Transverse colon (tissue), 4 donors: ENCODE data around the gene MAPK4. TPM values are rescaled to one million over a fixed set of nuclear protein-coding genes. Genes with fewer than 3 reads are reported as not detected.

Experiments used
- DNase-seq: peaks from one replicate; pipeline ENCODE4 v3.0.0-alpha.2; 2019
- H3K27ac ChIP-seq, 4 donors: fragments of 200-600 bp; sonication (generic); 2 replicates each; pipeline ENCODE4 v1.5.1; 2016 to 2018; ENCODE audit warnings: inconsistent platforms in 4 of 4
- H3K27me3 ChIP-seq: fragments of 200-600 bp; sonication (generic); 2 replicates; pipeline ENCODE4 v1.5.1; 2017; ENCODE audit warnings: inconsistent platforms
- H3K36me3 ChIP-seq, 4 donors: fragments of 200-600 bp; sonication (generic); 2 replicates each; pipeline ENCODE4 v1.5.1; 2017 to 2019; ENCODE audit warnings: inconsistent platforms in 4 of 4
- H3K4me1 ChIP-seq, 4 donors: fragments of 200-600 bp; sonication (generic); 2 replicates each; pipeline ENCODE4 v1.5.1; 2017 to 2020; ENCODE audit warnings: inconsistent platforms in 4 of 4
- H3K4me3 ChIP-seq, 4 donors: fragments of 200-600 bp; sonication (generic); 1 replicate in 1 of 4; 2 replicates in 3 of 4; pipeline versions ENCODE4 v1.5.1 to v1.6.1; 2017 to 2019; ENCODE audit warnings: inconsistent platforms in 4 of 4
- H3K9me3 ChIP-seq, 2 donors: fragments of 200-600 bp; sonication (generic); 2 replicates each; pipeline ENCODE4 v1.5.1; 2017 to 2019; ENCODE audit warnings: inconsistent platforms in 2 of 2
- EP300 ChIP-seq: sonication (generic); formaldehyde crosslinking; IDR thresholded peaks from one replicate; pipeline ENCODE4 v1.6.1; 2017; ENCODE audit warnings: antibody characterized with exemption, low read depth
- POLR2A ChIP-seq: fragments of 450-650 bp; IDR thresholded peaks from one replicate; pipeline ENCODE4 v1.6.1; 2016; ENCODE audit warnings: antibody characterized with exemption, mild to moderate bottlenecking, moderate library complexity
- POLR2AphosphoS5 ChIP-seq, 3 donors: sonication (generic); formaldehyde crosslinking; IDR thresholded peaks; one replicate each; pipeline ENCODE4 v1.6.1; 2016; ENCODE audit warnings: antibody characterized with exemption in 3 of 3
- WGBS, 2 donors: methylation state at CpG; one replicate each; pipeline ENCODE4 v1.1.5; 2018; ENCODE audit warnings: low coverage in 1 of 2; 5-methylcytosine and 5-hydroxymethylcytosine counted together
- in situ Hi-C, 4 donors: fragments of 200-750 bp; cut with MboI; loops; one replicate each; pipeline versions ENCODE4 v1.15.0 to v1.15.1; 2017; ENCODE audit warnings: low sequenced_read_pairs in 3 of 4, low pct_ligation_motif_present in 1 of 4, low pct_unique_long_range_greater_than_20kb in 1 of 4
- intact Hi-C: fragments of 100-400 bp; cut with DNase I; formaldehyde crosslinking; loops from one replicate; pipeline ENCODE4 v1.15.1; 2023; ENCODE audit warnings: low total_unique reads
- total RNA-seq, 4 donors: library from RNA; depleted of rRNA; stranded (reverse); fragments of >200 nt; gene quantifications; one replicate each; pipeline ENCODE4 v1.1.0, GENCODE V29; 2016
- TF ChIP-seq, protein P1 (sequence below), 5 experiments: fragments of 200-600 bp in 3 of 5; fragments of 450-650 bp in 2 of 5; sonication (generic) in 3 of 5; IDR thresholded peaks; 1 replicate in 2 of 5; 2 replicates in 3 of 5; pipeline ENCODE4 v1.5.1; 2016 to 2017; ENCODE audit warnings: antibody characterized with exemption in 5 of 5, inconsistent platforms in 3 of 5, mild to moderate bottlenecking in 2 of 5, moderate library complexity in 1 of 5

MAPK4 gene
- total RNA-seq, 4 donors from 2014 or later = 1.6 to 20.1 (median 5.7) TPM

DNA sequence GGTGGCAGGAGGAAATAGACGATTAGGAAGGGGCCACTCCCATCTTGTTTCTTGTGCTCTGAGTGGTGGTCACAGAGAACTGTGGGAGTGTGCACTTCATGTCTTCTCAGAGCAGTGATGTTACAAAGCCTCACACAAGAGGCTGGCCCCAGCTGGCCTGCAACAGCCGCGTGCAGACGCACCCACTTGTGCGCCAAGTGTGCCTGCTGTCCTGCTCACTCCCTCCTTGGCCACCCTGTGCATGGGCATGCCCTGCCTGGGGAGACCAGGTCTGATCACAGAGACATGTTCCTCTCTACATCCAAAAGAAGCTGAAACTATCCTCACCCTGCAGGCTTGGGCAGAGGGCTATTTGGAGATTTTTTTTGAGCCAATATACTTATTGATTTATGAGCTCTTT, 151.5 kb downstream of the MAPK4 start:
- TF ChIP-seq POLR2A (no peak), EP300 (no peak), POLR2AphosphoS5 (IDR thresholded peaks at IDR 0.05) (no peak)
- TF ChIP-seq, protein P1, sequence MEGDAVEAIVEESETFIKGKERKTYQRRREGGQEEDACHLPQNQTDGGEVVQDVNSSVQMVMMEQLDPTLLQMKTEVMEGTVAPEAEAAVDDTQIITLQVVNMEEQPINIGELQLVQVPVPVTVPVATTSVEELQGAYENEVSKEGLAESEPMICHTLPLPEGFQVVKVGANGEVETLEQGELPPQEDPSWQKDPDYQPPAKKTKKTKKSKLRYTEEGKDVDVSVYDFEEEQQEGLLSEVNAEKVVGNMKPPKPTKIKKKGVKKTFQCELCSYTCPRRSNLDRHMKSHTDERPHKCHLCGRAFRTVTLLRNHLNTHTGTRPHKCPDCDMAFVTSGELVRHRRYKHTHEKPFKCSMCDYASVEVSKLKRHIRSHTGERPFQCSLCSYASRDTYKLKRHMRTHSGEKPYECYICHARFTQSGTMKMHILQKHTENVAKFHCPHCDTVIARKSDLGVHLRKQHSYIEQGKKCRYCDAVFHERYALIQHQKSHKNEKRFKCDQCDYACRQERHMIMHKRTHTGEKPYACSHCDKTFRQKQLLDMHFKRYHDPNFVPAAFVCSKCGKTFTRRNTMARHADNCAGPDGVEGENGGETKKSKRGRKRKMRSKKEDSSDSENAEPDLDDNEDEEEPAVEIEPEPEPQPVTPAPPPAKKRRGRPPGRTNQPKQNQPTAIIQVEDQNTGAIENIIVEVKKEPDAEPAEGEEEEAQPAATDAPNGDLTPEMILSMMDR (IDR thresholded peaks at IDR 0.05) = no peak
- 54% methylated on average over 5 of the region's 5 CpGs; no CpG with 5 or more reads in 1 of the 2 donors for WGBS, 2 donors
- no peaks in the 10 kb centered on the region for H3K36me3 ChIP-seq
- DNase-seq = no peak
- no peak overlapping the region for H3K4me3 ChIP-seq
- intact Hi-C loops (no loop called here), in situ Hi-C loops (no loop called here)
- H3K27ac ChIP-seq = no peak overlapping the region
- H3K27me3 ChIP-seq = no peaks in the 10 kb centered on the region
- peaks cover 0 to 4% (median 0%) of the 10 kb centered on the region in 4 donors for H3K4me1 ChIP-seq
- H3K9me3 ChIP-seq = no peaks in the 10 kb centered on the region

DNA sequence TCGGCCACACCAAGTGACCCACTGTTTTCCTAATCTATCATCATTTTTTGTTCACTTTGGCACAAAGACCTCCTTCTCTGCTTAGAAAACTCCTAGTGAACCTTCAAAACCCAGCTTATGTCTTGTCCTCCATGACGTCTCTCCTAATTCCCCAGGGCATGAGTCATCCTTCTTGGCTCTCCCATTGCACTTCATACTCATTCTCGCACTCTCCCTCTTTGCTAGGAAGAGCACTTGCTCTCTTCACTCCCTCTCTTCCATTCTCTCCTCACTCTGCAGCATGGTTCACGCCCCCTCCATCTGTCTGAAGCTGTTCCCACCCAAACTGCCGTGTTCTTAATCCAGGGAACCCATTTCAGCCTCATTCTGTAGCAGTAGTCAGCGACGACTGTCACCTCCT, 156.0 kb downstream of the MAPK4 start:
- H3K9me3 ChIP-seq = no peaks in the 10 kb centered on the region
- in situ Hi-C loops = no loop called here
- no peak for TF ChIP-seq POLR2A
- no peak for TF ChIP-seq POLR2AphosphoS5 (IDR thresholded peaks at IDR 0.05)
- TF ChIP-seq, protein P1 (IDR thresholded peaks at IDR 0.05) = no peak
- no peak for TF ChIP-seq EP300
- H3K27me3 ChIP-seq = no peaks in the 10 kb centered on the region
- H3K27ac ChIP-seq = no peak overlapping the region
- no peak overlapping the region for H3K4me3 ChIP-seq
- H3K4me1 ChIP-seq = no peaks in the 10 kb centered on the region
- H3K36me3 ChIP-seq = no peaks in the 10 kb centered on the region
- 84 to 88% methylated on average over 6 to 7 of the region's 7 CpGs for WGBS, 2 donors
- DNase-seq = no peak
- intact Hi-C loops = no loop called here

DNA sequence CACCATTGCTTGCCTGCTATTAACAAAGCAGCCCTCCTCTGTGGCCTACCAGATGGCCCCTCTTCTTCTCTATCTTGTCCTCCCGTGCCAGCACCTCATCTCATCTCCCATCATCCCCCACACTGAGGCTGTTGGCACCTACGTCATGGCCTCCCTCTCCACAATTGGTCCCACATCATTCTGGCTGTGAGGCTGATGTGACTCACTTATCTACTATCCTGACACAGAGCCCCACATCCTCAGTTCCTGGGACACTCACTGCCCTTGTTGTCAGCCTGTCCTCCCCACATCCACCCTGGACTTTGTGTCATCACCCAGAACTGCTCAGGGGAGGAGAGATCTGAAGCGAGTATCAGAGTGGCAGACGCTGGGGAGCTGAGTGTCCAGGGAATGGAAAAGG, 157.0 kb downstream of the MAPK4 start:
- 83 to 85% methylated on average over 4 of the region's 4 CpGs for WGBS, 2 donors
- Histone ChIP-seq H3K36me3 (no peaks in the 10 kb centered on the region), H3K27me3 (no peaks in the 10 kb centered on the region), H3K4me1 (no peaks in the 10 kb centered on the region), H3K27ac (no peak overlapping the region), H3K4me3 (no peak overlapping the region), H3K9me3 (no peaks in the 10 kb centered on the region)
- DNase-seq = no peak
- TF ChIP-seq, protein P1 (IDR thresholded peaks at IDR 0.05) = no peak
- in situ Hi-C loops = no loop called here
- intact Hi-C loops = no loop called here

DNA sequence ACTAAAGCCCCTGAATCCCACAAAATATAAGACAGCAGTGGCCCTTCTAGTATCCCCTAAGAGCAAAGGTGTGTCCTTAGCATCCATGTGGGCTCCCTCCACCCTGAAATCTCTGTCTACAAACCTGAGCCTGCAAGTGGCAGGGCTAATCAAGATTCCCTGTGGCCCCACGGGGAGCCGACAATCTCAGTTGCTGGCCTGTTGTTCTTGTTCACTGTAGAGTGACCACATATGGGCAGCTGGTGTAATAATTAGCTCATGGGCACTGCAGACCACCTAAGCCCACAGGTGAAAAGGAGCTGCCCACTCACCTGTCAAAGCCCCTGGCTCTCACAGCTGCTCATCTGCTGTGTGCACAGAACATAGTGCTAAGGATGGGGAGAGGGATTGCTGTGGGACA, 157.7 kb downstream of the MAPK4 start:
- intact Hi-C loops (no loop called here), in situ Hi-C loops (no loop called here)
- TF ChIP-seq EP300 = no peak
- TF ChIP-seq, protein P1 (IDR thresholded peaks at IDR 0.05) = no peak
- TF ChIP-seq POLR2AphosphoS5 (IDR thresholded peaks at IDR 0.05) = no peak
- TF ChIP-seq POLR2A = no peak
- no peaks in the 10 kb centered on the region for H3K36me3 ChIP-seq
- no peaks in the 10 kb centered on the region for H3K27me3 ChIP-seq
- WGBS, 2 donors = 89% methylated on average over 2 of the region's 2 CpGs; no CpG with 5 or more reads in 1 of the 2 donors
- no peak for DNase-seq
- no peak overlapping the region for H3K27ac ChIP-seq
- no peaks in the 10 kb centered on the region for H3K4me1 ChIP-seq
- H3K9me3 ChIP-seq = no peaks in the 10 kb centered on the region
- no peak overlapping the region for H3K4me3 ChIP-seq
